Vagina (tissue), 2 donors: Measurements from ENCODE around the gene PRMT7.
A peak's percentile ranks its signal among the peaks of the same experiment; 100 is the strongest.

ENCODE experiments used
- POLR2A ChIP-seq, 2 donors: fragments of 450-650 bp; IDR thresholded peaks; one replicate each; pipeline ENCODE4 v1.6.1; 2017; ENCODE audit warnings: antibody characterized with exemption in 2 of 2, mild to moderate bottlenecking in 2 of 2, moderate library complexity in 2 of 2
- POLR2AphosphoS5 ChIP-seq, 2 donors: sonication (generic); formaldehyde crosslinking; IDR thresholded peaks; one replicate each; pipeline ENCODE4 v1.9.0; 2017; ENCODE audit warnings: antibody characterized with exemption in 2 of 2, mild to moderate bottlenecking in 2 of 2, low read depth in 1 of 2; ENCODE audit not compliant: insufficient read depth in 1 of 2
- TF ChIP-seq, protein P1 (sequence below), 3 experiments: fragments of 450-650 bp in 2 of 3; fragments of 200-600 bp in 1 of 3; sonication (generic) in 1 of 3; IDR thresholded peaks; one replicate each; pipeline ENCODE4 v1.5.1; 2017 to 2019; ENCODE audit warnings: antibody characterized with exemption in 3 of 3, mild to moderate bottlenecking in 2 of 3, moderate library complexity in 2 of 3

DNA sequence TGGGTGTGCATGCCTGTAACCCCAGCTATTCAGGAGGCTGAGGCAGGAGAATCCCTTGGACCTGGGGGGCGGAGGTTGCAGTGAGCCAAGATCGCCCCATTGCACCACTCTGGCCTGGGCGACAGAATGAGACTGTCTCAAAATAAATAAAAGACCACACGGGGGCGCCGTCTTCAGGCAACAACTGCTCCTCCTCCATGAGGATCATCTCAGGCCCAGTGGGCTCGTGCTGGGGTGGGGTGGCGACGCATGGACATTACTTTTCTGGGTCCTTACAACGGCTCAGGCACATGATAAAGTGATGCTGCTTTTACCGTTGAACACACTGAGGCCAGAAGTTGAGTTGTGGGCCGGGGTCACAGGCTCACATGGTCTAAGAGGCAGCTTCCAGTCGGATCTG is 56.2 kb downstream of the PRMT7 start:
- TF ChIP-seq POLR2A (IDR thresholded peaks at IDR 0.05) (no peak), POLR2AphosphoS5 (IDR thresholded peaks at IDR 0.05; ENCODE audit: insufficient read depth in 1 of 2, low read depth in 1 of 2) (no peak)
- TF ChIP-seq, protein P1, sequence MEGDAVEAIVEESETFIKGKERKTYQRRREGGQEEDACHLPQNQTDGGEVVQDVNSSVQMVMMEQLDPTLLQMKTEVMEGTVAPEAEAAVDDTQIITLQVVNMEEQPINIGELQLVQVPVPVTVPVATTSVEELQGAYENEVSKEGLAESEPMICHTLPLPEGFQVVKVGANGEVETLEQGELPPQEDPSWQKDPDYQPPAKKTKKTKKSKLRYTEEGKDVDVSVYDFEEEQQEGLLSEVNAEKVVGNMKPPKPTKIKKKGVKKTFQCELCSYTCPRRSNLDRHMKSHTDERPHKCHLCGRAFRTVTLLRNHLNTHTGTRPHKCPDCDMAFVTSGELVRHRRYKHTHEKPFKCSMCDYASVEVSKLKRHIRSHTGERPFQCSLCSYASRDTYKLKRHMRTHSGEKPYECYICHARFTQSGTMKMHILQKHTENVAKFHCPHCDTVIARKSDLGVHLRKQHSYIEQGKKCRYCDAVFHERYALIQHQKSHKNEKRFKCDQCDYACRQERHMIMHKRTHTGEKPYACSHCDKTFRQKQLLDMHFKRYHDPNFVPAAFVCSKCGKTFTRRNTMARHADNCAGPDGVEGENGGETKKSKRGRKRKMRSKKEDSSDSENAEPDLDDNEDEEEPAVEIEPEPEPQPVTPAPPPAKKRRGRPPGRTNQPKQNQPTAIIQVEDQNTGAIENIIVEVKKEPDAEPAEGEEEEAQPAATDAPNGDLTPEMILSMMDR (IDR thresholded peaks at IDR 0.05), result peak in 1 of 3 experiments; percentile 9
